Endothelial cell of umbilical vein (primary cell): ENCODE measurements around the gene SEZ6. TPM values are rescaled to one million over a fixed set of nuclear protein-coding genes. Genes with fewer than 3 reads are reported as not detected.

Experiments
- BruUV-seq: library from RNA; stranded (reverse); fragments of 400-500 nt; replicated peaks from 2 replicates; lab custom pipeline; 2021; lab: Mats Ljungman, UMichigan
- CTCF ChIA-PET: fragments of 300-600, 350-600 bp; sonication (Branson Sonifier 250); formaldehyde crosslinking; loops from one replicate; lab custom pipeline; 2021; ENCODE audit warnings: antibody characterized with exemption, inconsistent platforms; lab: Charles Lee
- POLR2A ChIA-PET: fragments of 300-600, 350-600 bp; sonication (Branson Sonifier 250); formaldehyde crosslinking; loops from one replicate; lab custom pipeline; 2021; ENCODE audit warnings: antibody characterized with exemption, inconsistent platforms; lab: Charles Lee
- DNase-seq: peaks from one replicate; pipeline ENCODE4 v3.0.0-alpha.2; 2011; ENCODE audit warnings: low read depth, low spot score
- FAIRE-seq: peaks from 2 replicates; lab custom pipeline; 2011; peaks lifted over from hg19 to GRCh38; lab: Jason Lieb, UNC
- H2AFZ ChIP-seq: 2 replicates; pipeline ENCODE4 v1.6.0; 2012; ENCODE audit warnings: low read depth, low read length, control low read depth, inconsistent platforms
- H3K27ac ChIP-seq: 2 replicates; pipeline ENCODE4 v1.5.1; 2011; ENCODE audit warnings: low read depth, mild to moderate bottlenecking, control low read depth, low read length, moderate library complexity; ENCODE audit not compliant: insufficient read depth
- H3K27me3 ChIP-seq, 2 experiments: 2 replicates each; pipeline versions ENCODE4 v1.6.0 to v1.6.1; 2011; ENCODE audit warnings: low read length in 2 of 2, mixed read lengths in 1 of 2; ENCODE audit not compliant: control insufficient read depth in 2 of 2, insufficient read depth in 2 of 2
- H3K36me3 ChIP-seq, 2 experiments: 2 replicates in 1 of 2; 3 replicates in 1 of 2; pipeline ENCODE4 v1.5.1; 2011; ENCODE audit warnings: low read length in 2 of 2, mild to moderate bottlenecking in 1 of 2, moderate library complexity in 1 of 2; ENCODE audit not compliant: control insufficient read depth in 2 of 2, insufficient read depth in 2 of 2; ENCODE audit errors: extremely low read depth in 1 of 2
- H3K4me1 ChIP-seq: 3 replicates; pipeline ENCODE4 v1.5.1; 2011; ENCODE audit warnings: mild to moderate bottlenecking, low read length; ENCODE audit not compliant: control insufficient read depth, insufficient read depth; ENCODE audit errors: extremely low read depth
- H3K4me2 ChIP-seq: 2 replicates; pipeline ENCODE4 v1.6.1; 2011; ENCODE audit warnings: low read length, control low read depth, mixed read lengths; ENCODE audit not compliant: insufficient read depth
- H3K4me3 ChIP-seq, 3 experiments: fragments of 200-600 bp in 1 of 3; sonication (generic), shearing (Covaris generic) in 1 of 3; replicated peaks in 1 of 3; 2 replicates each; pipeline ENCODE4 v1.5.1; 2011 to 2016; ENCODE audit warnings: control low read depth in 3 of 3, low read length in 3 of 3, mild to moderate bottlenecking in 2 of 3, inconsistent platforms in 1 of 3, low read depth in 1 of 3, moderate library complexity in 1 of 3; ENCODE audit not compliant: insufficient read depth in 1 of 3
- H3K79me2 ChIP-seq: 2 replicates; pipeline ENCODE4 v1.6.0; 2012; ENCODE audit warnings: low read length, inconsistent platforms; ENCODE audit not compliant: control insufficient read depth, insufficient read depth
- H3K9ac ChIP-seq: replicated peaks from 2 replicates; pipeline ENCODE3; 2011; ENCODE audit warnings: low read length, control low read depth; ENCODE audit not compliant: insufficient read depth; ENCODE audit errors: extremely low read depth
- H3K9me1 ChIP-seq: replicated peaks from 3 replicates; pipeline ENCODE4 v1.6.0; 2011; ENCODE audit warnings: mild to moderate bottlenecking, low read length; ENCODE audit not compliant: control insufficient read depth, insufficient read depth; ENCODE audit errors: extremely low read depth
- H3K9me3 ChIP-seq: replicated peaks from 2 replicates; pipeline ENCODE4 v1.5.1; 2012; ENCODE audit warnings: low read length, inconsistent platforms; ENCODE audit not compliant: control insufficient read depth, insufficient read depth
- H4K20me1 ChIP-seq: replicated peaks from 2 replicates; pipeline ENCODE3; 2011; ENCODE audit warnings: mild to moderate bottlenecking, low read length; ENCODE audit not compliant: control insufficient read depth, insufficient read depth; ENCODE audit errors: extremely low read depth
- EZH2 ChIP-seq: IDR thresholded peaks from 2 replicates; pipeline ENCODE4 v1.6.1; 2012; ENCODE audit warnings: borderline replicate concordance, low read depth, mild to moderate bottlenecking, moderate library complexity, low read length, inconsistent platforms; ENCODE audit not compliant: severe bottlenecking
- FOS ChIP-seq: IDR thresholded peaks from 2 replicates; pipeline ENCODE4 v1.6.1; 2011; ENCODE audit warnings: mild to moderate bottlenecking, low read length, moderate library complexity, borderline replicate concordance; ENCODE audit not compliant: insufficient read depth
- GATA2 ChIP-seq: IDR thresholded peaks from 2 replicates; pipeline ENCODE4 v1.7.0; 2011; ENCODE audit warnings: low read depth, mild to moderate bottlenecking, moderate library complexity, mixed read lengths, low read length; ENCODE audit not compliant: insufficient read length, insufficient read depth
- JUN ChIP-seq: IDR thresholded peaks from 2 replicates; pipeline ENCODE4 v1.6.1; 2011; ENCODE audit warnings: borderline replicate concordance, low read depth; ENCODE audit not compliant: insufficient read length, insufficient read depth
- MAX ChIP-seq: IDR thresholded peaks from 2 replicates; pipeline ENCODE4 v1.6.1; 2011; ENCODE audit not compliant: insufficient read depth, insufficient read length
- MYC ChIP-seq: IDR thresholded peaks from one replicate; pipeline ENCODE4 v1.6.1; 2011; ENCODE audit warnings: mild to moderate bottlenecking, low read depth, low read length
- POLR2A ChIP-seq: IDR thresholded peaks from 2 replicates; pipeline ENCODE4 v1.6.1; 2012; ENCODE audit warnings: low read depth, mild to moderate bottlenecking, control low read depth, low read length
- POLR2AphosphoS5 ChIP-seq: IDR thresholded peaks from 2 replicates; pipeline ENCODE4 v1.6.1; 2012; ENCODE audit warnings: low read depth, mild to moderate bottlenecking, control low read depth, low read length, moderate library complexity; ENCODE audit not compliant: insufficient read depth
- dilution Hi-C: fragments of 300-500 bp; cut with MboI; formaldehyde crosslinking; loops from one replicate; pipeline ENCODE4 v1.15.0; 2019; ENCODE audit warnings: low sequenced_read_pairs; ENCODE audit not compliant: extremely low pct_ligation_motif_present
- intact Hi-C: fragments of 100-400 bp; cut with micrococcal nuclease; formaldehyde crosslinking; loops from one replicate; pipeline ENCODE4 v1.10.0; 2022
- polyA plus RNA-seq, 4 experiments: library from polyadenylated mRNA; depleted of rRNA in 3 of 4; stranded (reverse) in 3 of 4; unstranded in 1 of 4; fragments of >200 nt; gene quantifications; 2 replicates each; pipeline versions ENCODE4 v1.2.1 to v1.2.3, GENCODE V29; 2011 to 2012; ENCODE audit warnings: missing spikeins in 1 of 4
- total RNA-seq: library from RNA; stranded (reverse); gene quantifications from 2 replicates; pipeline ENCODE4 v1.2.3, GENCODE V29; 2021
- TF ChIP-seq, protein P1 (sequence below), 2 donors: IDR thresholded peaks; 1 replicate in 1 of 2; 2 replicates in 1 of 2; pipeline ENCODE4 v1.5.1; 2011; ENCODE audit warnings: low read length in 2 of 2, mild to moderate bottlenecking in 2 of 2, moderate library complexity in 2 of 2, control low read depth in 1 of 2, inconsistent platforms in 1 of 2, low read depth in 1 of 2; ENCODE audit not compliant: insufficient read depth in 1 of 2; ENCODE audit errors: extremely low read depth in 1 of 2

Gene SEZ6
- total and polyA plus RNA-seq, 2 donors (not counting 3 experiments of a cell fraction or from before 2014, with no cell fraction given): not detected

DNA sequence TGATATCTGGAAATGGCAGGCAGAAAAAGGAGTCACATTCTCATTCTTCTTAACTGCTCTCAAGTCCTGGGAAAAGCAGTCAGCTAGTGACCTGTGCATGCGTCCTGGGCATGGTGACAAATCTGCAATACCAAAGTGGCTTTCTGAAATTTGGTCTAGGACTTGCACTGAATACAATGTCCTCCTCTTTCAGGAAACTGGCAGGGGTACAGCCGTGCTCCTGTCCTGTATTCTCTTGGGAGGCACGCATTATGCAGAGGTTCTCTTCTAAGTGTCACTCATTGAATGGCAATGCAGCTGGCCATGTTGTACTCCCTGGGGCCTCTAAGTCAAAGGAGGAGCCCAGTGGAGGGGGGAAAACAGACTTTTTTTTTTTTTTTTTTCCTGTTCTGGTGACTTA lies 65.2 kb downstream of the SEZ6 start:
- H4K20me1 ChIP-seq: peaks cover 9% of the 10 kb centered on the region
- H2AFZ ChIP-seq: no peak overlapping the region
- BruUV-seq: no TSS peak
- no peaks in the 10 kb centered on the region for H3K36me3 ChIP-seq
- no peak for TF ChIP-seq FOS
- no peak for TF ChIP-seq EZH2
- TF ChIP-seq MAX: no peak
- TF ChIP-seq POLR2A: no peak
- no peak for TF ChIP-seq MYC
- TF ChIP-seq, protein P1, sequence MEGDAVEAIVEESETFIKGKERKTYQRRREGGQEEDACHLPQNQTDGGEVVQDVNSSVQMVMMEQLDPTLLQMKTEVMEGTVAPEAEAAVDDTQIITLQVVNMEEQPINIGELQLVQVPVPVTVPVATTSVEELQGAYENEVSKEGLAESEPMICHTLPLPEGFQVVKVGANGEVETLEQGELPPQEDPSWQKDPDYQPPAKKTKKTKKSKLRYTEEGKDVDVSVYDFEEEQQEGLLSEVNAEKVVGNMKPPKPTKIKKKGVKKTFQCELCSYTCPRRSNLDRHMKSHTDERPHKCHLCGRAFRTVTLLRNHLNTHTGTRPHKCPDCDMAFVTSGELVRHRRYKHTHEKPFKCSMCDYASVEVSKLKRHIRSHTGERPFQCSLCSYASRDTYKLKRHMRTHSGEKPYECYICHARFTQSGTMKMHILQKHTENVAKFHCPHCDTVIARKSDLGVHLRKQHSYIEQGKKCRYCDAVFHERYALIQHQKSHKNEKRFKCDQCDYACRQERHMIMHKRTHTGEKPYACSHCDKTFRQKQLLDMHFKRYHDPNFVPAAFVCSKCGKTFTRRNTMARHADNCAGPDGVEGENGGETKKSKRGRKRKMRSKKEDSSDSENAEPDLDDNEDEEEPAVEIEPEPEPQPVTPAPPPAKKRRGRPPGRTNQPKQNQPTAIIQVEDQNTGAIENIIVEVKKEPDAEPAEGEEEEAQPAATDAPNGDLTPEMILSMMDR (IDR thresholded peaks at IDR 0.05; ENCODE audit: extremely low read depth in 1 of 2, insufficient read depth in 1 of 2, low read depth in 1 of 2, low read length in 2 of 2): no peak
- TF ChIP-seq GATA2: no peak
- TF ChIP-seq JUN: no peak
- TF ChIP-seq POLR2AphosphoS5: no peak
- no peaks in the 10 kb centered on the region for H3K27me3 ChIP-seq
- FAIRE-seq: peak; percentile 79
- peaks cover 22% of the 10 kb centered on the region for H3K4me1 ChIP-seq
- intact Hi-C loops (no loop called here), dilution Hi-C loops (no loop called here)
- no peak overlapping the region for H3K4me2 ChIP-seq
- H3K79me2 ChIP-seq: peaks cover 92% of the 10 kb centered on the region
- H3K9ac ChIP-seq: no peak overlapping the region
- POLR2A ChIA-PET: interaction anchor here (1.4 kb wide), 1 partner anchor 9 kb away, joined by 5 read pairs; no protein-coding TSS in a partner anchor
- H3K9me3 ChIP-seq: no peaks in the 10 kb centered on the region
- no peaks in the 10 kb centered on the region for H3K9me1 ChIP-seq
- no peak overlapping the region for H3K27ac ChIP-seq
- no peak overlapping the region for H3K4me3 ChIP-seq
- CTCF ChIA-PET: interaction anchor here (0.8 to 2.9 kb wide), 6 partner anchors 11 to 177 kb away, joined by 3 to 9 read pairs (median 5); no protein-coding TSS in a partner anchor
- DNase-seq: no peak
